GM19467 (cell line): ENCODE results near the gene OLFML2A.

ENCODE experiments used
- ATAC-seq: cut with Tn5 transposase; IDR thresholded peaks from one replicate; pipeline ENCODE4 v1.9.1; 2021; ENCODE audit warnings: mild to moderate bottlenecking, moderate library complexity; ENCODE audit not compliant: unreplicated experiment

Gene OLFML2A

GRCh38 chr9:124774129-124774978 lies 2.6 kb upstream of the OLFML2A start:
- no peak for ATAC-seq

DNA sequence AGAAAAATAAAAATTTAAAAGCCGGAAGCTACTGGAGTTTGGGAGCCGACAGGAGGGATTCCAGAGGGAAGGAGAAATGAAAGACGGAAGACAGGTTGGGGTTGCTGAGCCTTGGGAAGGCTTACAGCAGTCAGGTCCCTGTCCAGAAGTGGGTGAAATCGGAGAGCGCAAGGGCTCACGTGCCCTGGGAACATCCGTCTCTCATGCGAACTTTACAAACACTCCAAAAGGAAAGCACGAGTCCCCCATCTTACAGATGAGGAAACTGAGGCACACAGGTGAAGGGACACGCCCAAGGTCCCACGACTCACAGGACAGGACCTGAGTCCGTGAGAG lies 347 bp upstream of the OLFML2A start:
- ATAC-seq: no peak

- ATAC-seq: no peak
Measured at GRCh38 chr9:124778575-124779367, 1.8 kb downstream of the OLFML2A start.

DNA sequence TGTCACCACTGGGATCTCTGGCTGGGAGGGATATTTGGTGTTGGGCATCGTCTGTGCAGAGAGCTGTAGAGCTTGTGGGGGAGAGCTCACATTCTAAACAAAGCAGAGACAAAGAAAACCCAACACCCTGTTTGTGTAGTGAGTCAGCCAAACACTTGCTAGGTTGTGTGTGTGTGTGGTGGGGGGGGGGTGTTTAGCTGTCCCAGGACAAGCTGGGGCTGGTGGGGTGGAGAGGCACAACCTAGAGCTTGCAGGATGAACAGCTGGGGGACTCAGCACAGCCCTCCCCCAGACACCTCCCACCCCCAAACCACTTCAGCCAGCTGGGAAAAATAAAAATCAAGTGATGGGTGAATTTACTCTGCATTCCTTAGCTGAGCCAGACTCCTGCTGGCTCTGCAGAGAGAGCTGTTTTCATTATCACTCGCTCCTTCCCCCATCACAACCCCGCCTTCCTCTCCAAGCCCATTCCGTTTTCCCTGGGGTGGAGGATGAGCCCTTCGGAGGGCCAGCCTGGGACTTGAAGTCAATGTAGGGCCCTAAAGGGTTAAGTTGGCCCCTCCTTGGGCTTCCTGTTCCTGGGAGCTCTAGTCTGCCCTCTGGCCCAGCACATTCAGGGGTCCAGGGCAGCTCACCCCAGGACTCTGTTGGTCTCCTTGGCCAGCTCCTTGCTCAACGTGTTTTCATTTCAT lies 2.6 kb downstream of the OLFML2A start:
- no peak for ATAC-seq

DNA sequence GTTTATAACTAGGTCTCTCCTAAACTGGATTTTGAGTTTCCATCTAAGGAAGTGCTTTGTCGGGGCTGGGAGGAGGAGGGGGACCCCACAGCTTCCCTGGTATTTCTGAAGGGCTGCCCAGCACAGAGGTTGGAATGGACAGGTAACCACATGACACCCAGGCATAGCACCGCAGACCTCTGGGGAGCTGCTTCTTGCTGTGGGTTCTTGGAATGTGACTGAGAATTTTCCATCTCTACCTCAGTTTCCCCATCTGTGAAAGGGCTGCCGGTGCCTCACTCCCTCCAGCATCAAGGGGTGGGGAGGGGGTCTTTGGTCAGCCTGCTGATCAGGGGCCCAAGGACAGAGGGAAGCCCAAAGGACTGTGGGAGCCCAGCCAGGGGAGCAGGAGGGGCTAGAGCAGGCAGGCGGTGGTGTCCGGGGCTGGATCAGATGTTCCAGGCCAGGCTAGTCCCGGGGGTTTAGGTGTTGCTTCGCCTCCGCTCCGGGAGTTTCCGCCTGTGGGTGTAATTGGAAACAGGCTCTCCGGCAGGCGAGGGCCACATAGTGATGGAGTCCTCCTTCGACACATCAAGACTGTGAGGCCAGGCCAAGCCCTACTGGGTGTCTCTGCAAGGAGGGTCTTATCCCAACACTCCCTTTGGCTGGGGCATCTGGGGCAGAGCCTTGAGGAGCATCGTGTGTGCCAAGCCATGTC lies 3.3 kb downstream of the OLFML2A start:
- ATAC-seq: no peak

- no peak for ATAC-seq
Measured at GRCh38 chr9:124780757-124781151, 3.8 kb downstream of the OLFML2A start.

DNA sequence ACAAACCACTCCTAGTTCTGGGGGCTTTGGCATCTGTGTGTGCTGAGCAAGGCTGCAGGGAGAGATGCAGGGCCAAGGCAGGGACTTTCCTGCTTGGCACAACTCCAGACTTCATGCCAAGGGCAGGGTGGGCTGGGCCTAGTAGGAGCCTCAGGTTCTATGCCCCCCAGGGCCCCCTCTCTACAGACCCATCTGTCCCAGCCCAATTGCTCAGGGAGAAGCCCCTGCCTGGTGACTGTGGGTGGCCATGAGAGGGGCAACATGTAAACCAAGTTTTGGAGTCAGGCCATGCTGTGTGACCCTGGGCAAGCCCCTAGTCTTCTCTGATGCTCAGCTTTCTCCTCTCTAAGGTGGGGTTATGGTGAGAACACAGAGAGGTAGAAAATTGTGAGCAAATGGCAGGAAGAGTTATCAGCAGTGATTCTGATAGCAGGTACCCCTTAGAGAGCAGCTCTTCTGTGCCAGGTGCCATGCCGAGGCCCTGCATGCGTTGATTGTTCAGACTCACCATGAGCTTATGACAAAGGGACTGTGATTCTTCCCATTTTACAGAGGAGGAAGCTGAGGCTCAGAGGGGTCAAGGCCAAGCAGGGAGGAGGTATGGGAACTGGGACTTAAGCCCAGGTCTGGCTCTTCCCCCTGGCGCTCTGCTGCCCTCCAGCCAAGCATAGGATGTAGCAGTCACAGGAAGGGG lies 5.2 kb downstream of the OLFML2A start:
- no peak for ATAC-seq

- no peak for ATAC-seq
Measured at GRCh38 chr9:124782661-124783574, 6.0 kb downstream of the OLFML2A start.

DNA sequence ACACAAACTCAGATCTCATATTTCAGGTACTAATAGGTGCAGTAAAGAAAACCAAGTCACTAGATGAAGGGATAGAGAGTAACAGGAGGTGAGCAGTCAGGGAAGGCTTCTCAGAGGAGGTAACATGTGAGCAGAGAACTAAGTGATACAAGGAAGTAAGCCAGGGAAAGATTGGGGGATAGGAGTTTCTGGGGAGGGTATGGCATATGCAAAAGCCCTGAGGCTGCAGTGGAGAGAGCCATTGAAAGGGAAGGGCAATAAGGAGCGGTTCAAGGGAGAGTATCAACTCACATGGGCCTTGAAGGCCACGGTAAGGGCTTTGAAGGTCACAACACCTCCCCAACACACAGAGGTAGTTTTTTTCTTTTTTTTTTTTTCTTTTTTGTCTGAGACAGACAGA lies 6.9 kb downstream of the OLFML2A start:
- ATAC-seq: no peak

GRCh38 chr9:124784509-124784908 lies 7.6 kb downstream of the OLFML2A start:
- ATAC-seq: no peak

DNA sequence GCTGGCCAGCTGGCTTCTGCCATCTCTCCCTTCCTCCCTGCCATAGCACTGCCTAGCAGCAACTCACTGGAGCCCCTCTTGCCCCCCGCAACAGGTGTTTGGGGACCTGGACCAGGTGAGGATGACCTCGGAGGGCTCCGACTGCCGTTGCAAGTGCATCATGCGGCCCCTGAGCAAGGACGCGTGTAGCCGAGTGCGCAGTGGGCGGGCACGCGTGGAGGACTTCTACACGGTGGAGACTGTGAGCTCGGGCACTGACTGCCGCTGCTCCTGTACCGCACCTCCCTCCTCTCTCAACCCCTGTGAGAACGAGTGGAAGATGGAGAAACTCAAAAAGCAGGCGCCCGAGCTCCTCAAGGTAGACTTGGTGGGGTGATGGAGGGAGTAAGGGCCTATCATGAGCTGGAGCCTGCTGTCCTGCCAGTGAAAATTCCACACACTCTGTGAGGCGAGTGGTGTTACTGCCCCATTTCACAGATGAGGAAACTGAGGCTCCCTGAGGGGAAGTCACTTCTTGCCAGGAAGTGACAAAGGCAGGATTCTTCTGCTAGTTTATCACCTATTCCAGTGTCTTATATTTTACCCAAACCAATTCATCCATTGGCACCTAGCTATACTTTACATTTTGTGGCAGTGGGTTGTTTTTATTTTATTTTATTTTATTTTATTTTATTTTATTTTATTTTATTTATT lies 10.1 kb downstream of the OLFML2A start:
- ATAC-seq: no peak

- ATAC-seq: no peak
Measured at GRCh38 chr9:124788542-124789217, 11.7 kb downstream of the OLFML2A start.

- ATAC-seq: no peak
Measured at GRCh38 chr9:124789531-124789930, 12.6 kb downstream of the OLFML2A start.

DNA sequence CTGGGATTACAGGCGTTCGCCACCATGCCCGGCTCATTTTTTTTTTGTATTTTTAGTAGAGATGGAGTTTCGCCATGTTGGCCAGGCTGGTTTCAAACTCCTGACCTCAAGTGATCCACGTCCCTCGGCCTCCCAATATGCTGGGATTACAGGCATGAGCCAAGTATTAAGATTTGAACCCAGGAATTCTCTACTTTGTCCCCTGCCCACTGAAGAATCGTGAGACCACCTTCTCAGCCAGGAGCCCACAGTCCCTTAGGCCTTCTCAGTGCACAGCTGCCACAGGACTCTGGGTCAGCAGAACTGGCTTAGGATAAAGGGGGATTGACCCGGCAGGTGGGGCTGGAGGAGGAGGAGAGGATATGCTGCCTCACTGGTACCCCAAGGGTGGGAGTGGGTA lies 13.4 kb downstream of the OLFML2A start:
- ATAC-seq: no peak

GRCh38 chr9:124790801-124791505 lies 14.0 kb downstream of the OLFML2A start:
- ATAC-seq: no peak

DNA sequence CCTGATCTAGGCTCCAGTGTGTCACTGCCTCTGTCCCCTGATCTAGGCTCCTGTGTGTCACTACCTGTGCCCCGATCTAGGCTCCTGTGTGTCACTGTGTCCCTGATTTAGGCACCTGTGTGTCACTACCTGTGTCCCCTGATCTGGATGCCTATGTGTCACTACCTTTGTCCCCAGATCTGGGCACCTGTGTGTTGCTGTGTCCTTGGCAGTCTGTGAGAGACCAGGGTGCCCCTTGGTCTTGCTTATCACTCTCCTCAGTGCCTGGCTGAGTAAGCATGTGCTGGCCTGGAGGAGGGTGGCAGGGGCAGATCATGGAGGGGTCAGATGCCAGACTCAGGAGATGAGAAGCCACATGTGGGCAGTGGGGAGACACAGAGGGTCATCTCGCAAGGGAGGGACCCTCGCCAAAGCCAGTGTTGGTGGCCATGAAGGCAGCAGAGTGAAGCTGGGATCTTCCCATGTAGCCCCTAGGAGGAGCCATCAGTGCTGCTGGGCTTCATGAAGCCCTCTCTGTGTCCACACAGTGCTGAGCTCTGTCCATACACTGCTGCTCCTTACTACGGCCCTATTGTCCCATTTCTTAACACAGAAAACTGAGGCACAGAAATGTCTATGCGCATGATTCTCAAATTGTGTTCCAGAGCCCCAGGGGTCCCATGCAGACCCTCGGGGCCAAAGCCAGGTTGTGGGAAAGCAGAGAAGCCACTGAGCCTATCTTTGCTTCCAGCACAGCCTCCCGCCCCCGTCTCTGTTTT lies 15.5 kb downstream of the OLFML2A start:
- no peak for ATAC-seq

DNA sequence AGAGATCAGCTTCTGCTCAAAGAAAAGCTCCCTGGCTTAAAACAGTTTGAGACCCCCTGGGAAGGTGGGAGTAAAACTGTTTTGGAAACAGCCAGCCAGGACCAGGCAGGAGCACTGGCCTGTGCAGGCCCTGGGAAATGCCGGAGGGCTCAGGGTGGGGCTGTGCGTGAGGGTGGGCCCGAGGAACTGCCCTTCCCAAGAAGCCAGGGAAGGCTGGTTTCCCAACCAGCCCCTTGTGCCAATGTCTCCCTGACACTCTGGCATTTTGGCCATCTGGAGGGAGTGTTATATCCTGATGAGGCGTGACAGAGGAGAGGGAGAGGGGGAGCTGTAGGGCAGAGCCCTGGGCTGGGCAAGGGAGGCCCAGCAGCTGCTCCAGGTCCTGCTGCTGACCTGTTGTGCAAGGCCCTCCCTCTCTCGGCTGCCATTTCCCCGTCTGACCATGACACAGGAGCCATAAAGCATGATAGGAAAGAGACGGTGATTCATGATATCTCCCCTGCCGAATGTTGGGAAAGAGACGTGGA lies 16.1 kb downstream of the OLFML2A start:
- ATAC-seq: no peak
